H1 (cell line): ENCODE results near the gene CACNG7. TPM values are rescaled to one million over a fixed set of nuclear protein-coding genes. Genes with fewer than 3 reads are reported as not detected.
A peak's percentile ranks its signal among the peaks of the same experiment; 100 is the strongest.

ENCODE experiments used
- CTCF ChIA-PET: fragments of 300-600 bp; sonication (Branson Sonifier 250); formaldehyde crosslinking; loops from one replicate; lab custom pipeline; 2021; ENCODE audit not compliant: partially characterized antibody; lab: Charles Lee
- POLR2A ChIA-PET: fragments of 300-600 bp; sonication (Branson Sonifier 250); formaldehyde crosslinking; loops from one replicate; lab custom pipeline; 2021; ENCODE audit warnings: inconsistent platforms; ENCODE audit not compliant: partially characterized antibody; lab: Charles Lee
- DNase-seq, 2 experiments: peaks; one replicate each; pipeline versions ENCODE4 v3.0.0 to v3.0.0-alpha.2; 2010 to 2022; ENCODE audit warnings: low spot score in 2 of 2, low read depth in 1 of 2, mixed read lengths in 1 of 2
- FAIRE-seq: peaks from 2 replicates; lab custom pipeline; 2011; peaks lifted over from hg19 to GRCh38; lab: Jason Lieb, UNC
- H2AFZ ChIP-seq: 2 replicates; pipeline ENCODE4 v1.8.1; 2012; ENCODE audit warnings: low read length, inconsistent platforms
- H2AK5ac ChIP-seq: 2 replicates; pipeline ENCODE4 v1.6.1; 2013; ENCODE audit warnings: low read depth, low read length
- H2BK120ac ChIP-seq: replicated peaks from 2 replicates; pipeline ENCODE3; 2013; ENCODE audit warnings: low read depth, low read length, inconsistent platforms
- H2BK12ac ChIP-seq: 2 replicates; pipeline ENCODE4 v1.6.1; 2013; ENCODE audit warnings: low read depth, low read length
- H2BK15ac ChIP-seq: 2 replicates; pipeline ENCODE4 v1.6.1; 2013; ENCODE audit warnings: low read length
- H2BK20ac ChIP-seq: 2 replicates; pipeline ENCODE4 v1.6.1; 2013; ENCODE audit warnings: low read length
- H2BK5ac ChIP-seq: 2 replicates; pipeline ENCODE4 v1.6.1; 2013; ENCODE audit warnings: low read depth, low read length
- H3K14ac ChIP-seq: 2 replicates; pipeline ENCODE4 v1.6.1; 2013; ENCODE audit warnings: inconsistent platforms; ENCODE audit not compliant: insufficient read length
- H3K18ac ChIP-seq: 2 replicates; pipeline ENCODE4 v1.6.1; 2013; ENCODE audit warnings: low read length; ENCODE audit errors: extremely low read depth
- H3K23ac ChIP-seq: 2 replicates; pipeline ENCODE4 v1.6.1; 2013; ENCODE audit warnings: inconsistent platforms; ENCODE audit not compliant: insufficient read length
- H3K23me2 ChIP-seq: 2 replicates; pipeline ENCODE4 v1.6.1; 2013; ENCODE audit warnings: low read depth, low read length
- H3K27ac ChIP-seq: 2 replicates; pipeline ENCODE4 v1.6.1; 2011; ENCODE audit warnings: low read depth, low read length, inconsistent platforms
- H3K27me3 ChIP-seq, 4 experiments: replicated peaks in 1 of 4; 1 replicate in 1 of 4; 2 replicates in 3 of 4; pipeline versions ENCODE4 v1.6.1 to v1.8.1; 2011 to 2013; ENCODE audit warnings: low read length in 3 of 4, mild to moderate bottlenecking in 3 of 4, inconsistent platforms in 2 of 4, mixed read lengths in 2 of 4, moderate library complexity in 1 of 4; ENCODE audit not compliant: control insufficient read depth in 3 of 4, insufficient read depth in 3 of 4; ENCODE audit errors: extremely low read depth in 1 of 4
- H3K36me3 ChIP-seq, 4 experiments: 2 replicates each; pipeline versions ENCODE4 v1.6.1 to v1.8.1; 2011 to 2013; ENCODE audit warnings: mild to moderate bottlenecking in 4 of 4, low read length in 3 of 4, moderate library complexity in 2 of 4, control low read depth in 1 of 4, inconsistent platforms in 1 of 4; ENCODE audit not compliant: insufficient read depth in 4 of 4, control insufficient read depth in 2 of 4
- H3K4ac ChIP-seq: replicated peaks from 2 replicates; pipeline ENCODE3; 2013; ENCODE audit warnings: low read length, low read depth, mixed read lengths, inconsistent platforms; ENCODE audit not compliant: insufficient read length
- H3K4me1 ChIP-seq, 4 experiments: replicated peaks in 1 of 4; 1 replicate in 1 of 4; 2 replicates in 3 of 4; pipeline versions ENCODE4 v1.6.1 to v1.8.1; 2011 to 2013; ENCODE audit warnings: low read length in 3 of 4, inconsistent platforms in 2 of 4, mixed read lengths in 1 of 4; ENCODE audit not compliant: insufficient read depth in 4 of 4, control insufficient read depth in 3 of 4
- H3K4me2 ChIP-seq, 2 experiments: 2 replicates each; pipeline versions ENCODE4 v1.6.1 to v1.8.1; 2011 to 2013; ENCODE audit warnings: low read depth in 2 of 2, low read length in 2 of 2, control low read depth in 1 of 2, inconsistent platforms in 1 of 2, mild to moderate bottlenecking in 1 of 2; ENCODE audit not compliant: insufficient read depth in 1 of 2
- H3K4me3 ChIP-seq, 4 experiments: fragments of 200-600, 300-600 bp in 1 of 4; sonication (generic), shearing (Covaris generic), sonication (Bioruptor Twin) in 1 of 4; 2 replicates each; pipeline versions ENCODE4 v1.5.1 to v1.8.1; 2011 to 2016; ENCODE audit warnings: low read length in 4 of 4, low read depth in 3 of 4, control low read depth in 2 of 4, inconsistent platforms in 2 of 4, mild to moderate bottlenecking in 2 of 4, mixed read lengths in 1 of 4, moderate library complexity in 1 of 4; ENCODE audit not compliant: insufficient read depth in 2 of 4; ENCODE audit errors: extremely low read depth in 1 of 4
- H3K56ac ChIP-seq: replicated peaks from 2 replicates; pipeline ENCODE3; 2013; ENCODE audit warnings: low read depth, mild to moderate bottlenecking, mixed read lengths, low read length, inconsistent platforms; ENCODE audit not compliant: insufficient read length
- H3K79me1 ChIP-seq: 2 replicates; pipeline ENCODE4 v1.6.1; 2013; ENCODE audit warnings: low read depth, low read length, control low read depth
- H3K79me2 ChIP-seq, 2 experiments: 2 replicates each; pipeline versions ENCODE4 v1.6.1 to v1.8.1; 2012 to 2013; ENCODE audit warnings: low read length in 2 of 2, mild to moderate bottlenecking in 2 of 2, inconsistent platforms in 1 of 2; ENCODE audit not compliant: insufficient read depth in 2 of 2, control insufficient read depth in 1 of 2
- H3K9ac ChIP-seq, 4 experiments: replicated peaks in 1 of 4; 1 replicate in 1 of 4; 2 replicates in 3 of 4; pipeline versions ENCODE4 v1.6.1 to v1.8.1; 2011 to 2013; ENCODE audit warnings: low read depth in 3 of 4, low read length in 3 of 4, control low read depth in 2 of 4, mild to moderate bottlenecking in 2 of 4, moderate library complexity in 2 of 4, inconsistent platforms in 1 of 4; ENCODE audit errors: extremely low read depth in 1 of 4
- H3K9me3 ChIP-seq, 2 experiments: 2 replicates each; pipeline versions ENCODE4 v1.6.1 to v1.8.1; 2012 to 2013; ENCODE audit warnings: mild to moderate bottlenecking in 2 of 2, moderate library complexity in 2 of 2, control low read depth in 1 of 2, inconsistent platforms in 1 of 2, low read depth in 1 of 2, low read length in 1 of 2, mixed read lengths in 1 of 2; ENCODE audit not compliant: insufficient read depth in 2 of 2
- H4K20me1 ChIP-seq, 2 experiments: replicated peaks in 1 of 2; 2 replicates each; pipeline versions ENCODE3 to v1.8.1; 2011 to 2013; ENCODE audit warnings: inconsistent platforms in 2 of 2, low read length in 2 of 2, mild to moderate bottlenecking in 1 of 2; ENCODE audit not compliant: insufficient read depth in 2 of 2, control insufficient read depth in 1 of 2
- H4K5ac ChIP-seq: 2 replicates; pipeline ENCODE4 v1.6.1; 2013; ENCODE audit warnings: low read length, low read depth, mixed read lengths, inconsistent platforms; ENCODE audit not compliant: insufficient read length
- H4K8ac ChIP-seq: 2 replicates; pipeline ENCODE4 v1.8.0; 2013; ENCODE audit warnings: mild to moderate bottlenecking, moderate library complexity, low read length, inconsistent platforms; ENCODE audit not compliant: insufficient read depth; ENCODE audit errors: extremely low read depth
- H4K91ac ChIP-seq: replicated peaks from 2 replicates; pipeline ENCODE3; 2013; ENCODE audit warnings: low read length, mixed read lengths, inconsistent platforms; ENCODE audit not compliant: insufficient read length
- ASH2L ChIP-seq: fragments of 200-600, 300-600 bp; sonication (generic); IDR thresholded peaks from one replicate; pipeline ENCODE4 v1.7.1; 2017; ENCODE audit warnings: low read length
- CHD1 ChIP-seq: IDR thresholded peaks from 2 replicates; pipeline ENCODE4 v1.6.1; 2012; ENCODE audit warnings: low read depth, low read length, improper control_type of control experiment
- EP300 ChIP-seq, 2 experiments: IDR thresholded peaks; 1 replicate in 1 of 2; 2 replicates in 1 of 2; pipeline ENCODE4 v1.6.1; 2011 to 2012; ENCODE audit warnings: low read depth in 2 of 2, low read length in 2 of 2, mild to moderate bottlenecking in 2 of 2, borderline replicate concordance in 1 of 2, inconsistent platforms in 1 of 2, moderate library complexity in 1 of 2
- KDM1A ChIP-seq: fragments of 200-600, 300-600 bp; sonication (generic); IDR thresholded peaks from 2 replicates; pipeline ENCODE4 v1.7.1; 2016; ENCODE audit warnings: mild to moderate bottlenecking, low read length, borderline replicate concordance
- MAX ChIP-seq: IDR thresholded peaks from 2 replicates; pipeline ENCODE4 v1.6.1; 2012; ENCODE audit warnings: inconsistent platforms
- POLR2AphosphoS5 ChIP-seq: IDR thresholded peaks from 2 replicates; pipeline ENCODE4 v1.6.1; 2011; ENCODE audit warnings: low read depth, low read length
- RBBP5 ChIP-seq: IDR thresholded peaks from 2 replicates; pipeline ENCODE4 v1.7.1; 2012; ENCODE audit warnings: low read depth, mild to moderate bottlenecking, inconsistent platforms, low read length, moderate library complexity, borderline replicate concordance
- RNF2 ChIP-seq: fragments of 200-900, 300-1000 bp; sonication (generic); IDR thresholded peaks from 2 replicates; pipeline ENCODE4 v1.7.1; 2016; ENCODE audit warnings: borderline replicate concordance, low read depth, mild to moderate bottlenecking, antibody characterized with exemption, low read length; ENCODE audit not compliant: poor library complexity, severe bottlenecking; ENCODE audit errors: missing control alignments
- TAF7 ChIP-seq: optimal IDR thresholded peaks from 2 replicates; pipeline ENCODE3; 2011; ENCODE audit warnings: low read depth, mild to moderate bottlenecking, inconsistent platforms, low read length, moderate library complexity, borderline replicate concordance
- WGBS, 2 experiments: shearing (Covaris generic) in 1 of 2; methylation state at CpG; one replicate each; pipeline versions ENCODE4 v1.1.6 to v1.1.7; 2013 to 2015; ENCODE audit warnings: low lambda C conversion rate in 2 of 2, mixed read lengths in 2 of 2, inconsistent platforms in 1 of 2, low coverage in 1 of 2, missing lambda C conversion rate in 1 of 2; ENCODE audit not compliant: insufficient replicate concordance in 2 of 2, insufficient coverage in 1 of 2, insufficient read length in 1 of 2; ENCODE audit errors: extremely low coverage in 1 of 2, missing lambda C conversion rate in 1 of 2; 5-methylcytosine and 5-hydroxymethylcytosine counted together
- polyA plus RNA-seq, 7 experiments: library from polyadenylated mRNA; depleted of rRNA in 3 of 7; stranded (reverse) in 5 of 7; unstranded in 2 of 7; fragments of >200 nt in 5 of 7; fragments of 200-250 nt in 2 of 7; gene quantifications; 1 replicate in 5 of 7; 2 replicates in 1 of 7; 4 replicates in 1 of 7; pipeline versions ENCODE4 v1.2.1 to v1.2.3, GENCODE V29; 2011 to 2013; ENCODE audit warnings: missing spikeins in 2 of 7, mixed read lengths in 2 of 7
- total RNA-seq: library from RNA; stranded (reverse); fragmentation: NEBNext Ultra II Directional; extraction: Animal tissue kit (Norgen Biotek cat#: 25700); gene quantifications from 2 replicates; pipeline ENCODE4 v1.2.1, GENCODE V29; 2021
- TF ChIP-seq, protein P1 (sequence below): IDR thresholded peaks from 2 replicates; pipeline ENCODE4 v1.6.1; 2012; ENCODE audit warnings: low read length, inconsistent platforms

Gene CACNG7
- total and polyA plus RNA-seq, 2 of the 8 experiments (the other 6 are each of a cell fraction or from before 2014, with no cell fraction given) = 28.9 to 69.8 TPM

GRCh38 chr19:53912653-53913052 is 3.6 kb downstream of the CACNG7 start:
- H3K79me1 ChIP-seq = peaks cover 6% of the 10 kb centered on the region
- DNase-seq (peak in 1 of 2 experiments; percentile 94), FAIRE-seq (peak; percentile 19)
- no peak overlapping the region for H3K4me2 ChIP-seq
- H3K9ac ChIP-seq = no peak overlapping the region; a peak in 1 of 7 replicates
- H3K23ac ChIP-seq = no peak overlapping the region
- no peak overlapping the region for H2BK15ac ChIP-seq
- no peak overlapping the region for H3K14ac ChIP-seq
- no peak overlapping the region for H3K4ac ChIP-seq
- no peak overlapping the region for H3K56ac ChIP-seq
- H2BK12ac ChIP-seq = no peak overlapping the region
- CTCF ChIA-PET = interaction anchor here (0.5 to 4.9 kb wide), 64 partner anchors 8 to 458 kb away, joined by 3 to 52 read pairs (median 5); partner anchors contain the start of genes CNOT3, MYADM and PRKCG
- H4K5ac ChIP-seq = no peak overlapping the region
- no peak overlapping the region for H3K4me3 ChIP-seq
- no peak overlapping the region for H3K27ac ChIP-seq
- H3K4me1 ChIP-seq = peaks cover 0 to 8% (median 2%) of the 10 kb centered on the region in 4 experiments; a peak in 4 of 7 replicates
- no peak overlapping the region for H2BK20ac ChIP-seq
- H4K91ac ChIP-seq = no peak overlapping the region
- peaks cover 21% of the 10 kb centered on the region for H3K23me2 ChIP-seq
- H4K8ac ChIP-seq = no peak overlapping the region; the same call in 1 of the 2 replicates
- H4K20me1 ChIP-seq = peaks cover 8 to 12% of the 10 kb centered on the region in 2 experiments
- no peak overlapping the region for H2BK5ac ChIP-seq
- H3K36me3 ChIP-seq = peaks cover 11 to 30% (median 15%) of the 10 kb centered on the region in 4 experiments; a peak in 7 of 8 replicates
- no peaks in the 10 kb centered on the region for H3K9me3 ChIP-seq
- peaks cover 0 to 10% (median 5%) of the 10 kb centered on the region in 4 experiments; a peak in 5 of 7 replicates for H3K27me3 ChIP-seq
- WGBS, 2 experiments = 65% methylated on average over 17 of the region's 18 CpGs; no CpG with 5 or more reads in 1 of the 2 experiments
- no peak overlapping the region for H3K18ac ChIP-seq
- H2AFZ ChIP-seq = no peak overlapping the region
- no peak overlapping the region for H2AK5ac ChIP-seq
- peaks cover 0 to 18% of the 10 kb centered on the region in 2 experiments; a peak in 3 of 4 replicates for H3K79me2 ChIP-seq
- POLR2A ChIA-PET = interaction anchor here (0.8 to 2.4 kb wide), 14 partner anchors 12 to 141 kb away, joined by 3 to 14 read pairs (median 4); no protein-coding TSS in a partner anchor
- no peak overlapping the region for H2BK120ac ChIP-seq
- no peak for TF ChIP-seq RBBP5
- no peak for TF ChIP-seq CHD1
- peak; percentile 56 for TF ChIP-seq MAX
- no peak for TF ChIP-seq RNF2
- TF ChIP-seq, protein P1, sequence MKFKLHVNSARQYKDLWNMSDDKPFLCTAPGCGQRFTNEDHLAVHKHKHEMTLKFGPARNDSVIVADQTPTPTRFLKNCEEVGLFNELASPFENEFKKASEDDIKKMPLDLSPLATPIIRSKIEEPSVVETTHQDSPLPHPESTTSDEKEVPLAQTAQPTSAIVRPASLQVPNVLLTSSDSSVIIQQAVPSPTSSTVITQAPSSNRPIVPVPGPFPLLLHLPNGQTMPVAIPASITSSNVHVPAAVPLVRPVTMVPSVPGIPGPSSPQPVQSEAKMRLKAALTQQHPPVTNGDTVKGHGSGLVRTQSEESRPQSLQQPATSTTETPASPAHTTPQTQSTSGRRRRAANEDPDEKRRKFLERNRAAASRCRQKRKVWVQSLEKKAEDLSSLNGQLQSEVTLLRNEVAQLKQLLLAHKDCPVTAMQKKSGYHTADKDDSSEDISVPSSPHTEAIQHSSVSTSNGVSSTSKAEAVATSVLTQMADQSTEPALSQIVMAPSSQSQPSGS = no peak
- TF ChIP-seq EP300 (IDR thresholded peaks at IDR 0.05; ENCODE audit: borderline replicate concordance in 1 of 2, low read depth in 2 of 2, low read length in 2 of 2) = no peak
- peak; percentile 56; the same call in 1 of the 2 replicates for TF ChIP-seq KDM1A
- no peak for TF ChIP-seq ASH2L
- TF ChIP-seq TAF7 = no peak
- no peak for TF ChIP-seq POLR2AphosphoS5
